GM12878 (cell line): Measurements from ENCODE around the gene TPCN2.

Experiments used
- ATF2 ChIP-seq: IDR thresholded peaks from 2 replicates; pipeline ENCODE4 v1.6.1; 2012; ENCODE audit warnings: low read length, inconsistent platforms
- POLR2A ChIP-seq: IDR thresholded peaks from 2 replicates; pipeline ENCODE4 v1.6.1; 2011; ENCODE audit warnings: low read depth, mild to moderate bottlenecking, low read length

GRCh38 chr11:69121621-69122325 is 73.0 kb downstream of the TPCN2 start:
- TF ChIP-seq ATF2 (no peak), POLR2A (no peak)
